Measurements from ENCODE around the gene HDHD2.
"Not testable (repeated sequence)": the region's sequence is repeated elsewhere in the genome, so short reads cannot be mapped to it uniquely, and the experiment has no call there.

DNA sequence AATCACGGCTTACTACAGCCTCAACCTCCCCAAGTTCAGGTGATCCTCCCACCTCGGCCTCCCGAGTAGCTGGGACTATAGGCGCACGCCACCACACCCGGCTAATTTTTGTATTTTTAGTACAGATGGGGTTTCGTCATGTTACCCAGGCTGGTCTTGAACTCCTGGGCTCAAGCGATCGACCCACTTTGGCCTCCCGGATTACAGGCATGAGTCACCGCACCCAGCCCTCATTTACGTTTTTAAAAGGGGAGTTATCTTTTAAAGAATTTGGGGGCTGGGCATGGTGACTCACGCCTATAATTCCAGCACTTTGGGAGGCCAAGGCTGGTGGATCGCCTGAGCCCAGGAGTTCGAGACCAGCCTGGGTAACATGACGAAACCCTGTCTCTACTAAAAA is 8.1 kb upstream of the HDHD2 start:
- not testable (repeated sequence) for TF ChIP-seq CTCF (conservative IDR thresholded peaks at IDR 0.05); ZFX (IDR thresholded peaks at IDR 0.05)

Measured in C4-2B (cell line).